GM23338 (cell line): ENCODE measurements around the gene RXRG. TPM values are rescaled to one million over a fixed set of nuclear protein-coding genes. Genes with fewer than 3 reads are reported as not detected.

Source experiments
- ATAC-seq: fragments of 200-7000 bp; cut with Tn5 transposase; 3 replicates; pipeline ENCODE4 v1.9.1; 2020
- DNase-seq: peaks from one replicate; pipeline ENCODE4 v3.0.0-alpha.2; 2015; ENCODE audit warnings: low spot score
- H2AFZ ChIP-seq: fragments of 200-600 bp; sonication (generic); 2 replicates; pipeline ENCODE4 v1.8.0; 2016; ENCODE audit warnings: antibody characterized with exemption, mild to moderate bottlenecking, moderate library complexity
- H3F3A ChIP-seq: fragments of 200-600 bp; sonication (generic); replicated peaks from 2 replicates; pipeline ENCODE4 v1.8.0; 2017; ENCODE audit warnings: antibody characterized with exemption, mixed run types, low read depth
- H3K27ac ChIP-seq: fragments of 200-600 bp; sonication (generic); 2 replicates; pipeline ENCODE4 v1.6.1; 2016; ENCODE audit warnings: low read depth
- H3K27me3 ChIP-seq: fragments of 200-600 bp; sonication (generic); 2 replicates; pipeline ENCODE4 v1.8.0; 2016; ENCODE audit warnings: mild to moderate bottlenecking, mixed run types, moderate library complexity; ENCODE audit not compliant: insufficient read depth
- H3K36me3 ChIP-seq: fragments of 200-600 bp; sonication (generic); 2 replicates; pipeline ENCODE4 v1.8.0; 2016; ENCODE audit warnings: mild to moderate bottlenecking; ENCODE audit not compliant: insufficient read depth
- H3K4me1 ChIP-seq: fragments of 200-600 bp; sonication (generic); 2 replicates; pipeline ENCODE4 v1.8.0; 2016; ENCODE audit warnings: mild to moderate bottlenecking, moderate library complexity; ENCODE audit not compliant: insufficient read depth
- H3K4me2 ChIP-seq: fragments of 200-600 bp; sonication (generic); 2 replicates; pipeline ENCODE4 v1.7.1; 2017; ENCODE audit warnings: mixed run types
- H3K4me3 ChIP-seq: fragments of 200-600 bp; sonication (generic); 2 replicates; pipeline ENCODE4 v1.6.1; 2016; ENCODE audit warnings: mixed run types
- H3K79me2 ChIP-seq: fragments of 200-600 bp; sonication (generic); replicated peaks from 2 replicates; pipeline ENCODE4 v1.8.0; 2017; ENCODE audit warnings: mild to moderate bottlenecking; ENCODE audit not compliant: insufficient read depth
- H3K9me2 ChIP-seq: fragments of 200-600 bp; sonication (generic); 2 replicates; pipeline ENCODE4 v1.8.0; 2017; ENCODE audit not compliant: insufficient read depth
- H4K20me1 ChIP-seq: fragments of 200-600 bp; sonication (generic); replicated peaks from 2 replicates; pipeline ENCODE4 v1.8.0; 2017; ENCODE audit warnings: mild to moderate bottlenecking; ENCODE audit not compliant: insufficient read depth
- H3K27ac Mint-ChIP-seq: 2 replicates; pipeline ENCODE4 v1.8.0; 2020; ENCODE audit warnings: inconsistent platforms, mild to moderate bottlenecking, moderate library complexity, mixed read lengths
- H3K27me3 Mint-ChIP-seq: 3 replicates; pipeline ENCODE4 v1.8.0; 2022; ENCODE audit warnings: low read depth, mild to moderate bottlenecking, moderate library complexity, mixed read lengths, inconsistent platforms; ENCODE audit not compliant: insufficient read depth, poor library complexity
- H3K36me3 Mint-ChIP-seq: 3 replicates; pipeline ENCODE4 v1.8.0; 2021; ENCODE audit warnings: low read depth, mild to moderate bottlenecking, inconsistent platforms, moderate library complexity, mixed read lengths
- H3K4me1 Mint-ChIP-seq: 3 replicates; pipeline ENCODE4 v1.8.0; 2020; ENCODE audit warnings: mild to moderate bottlenecking, inconsistent platforms, mixed read lengths
- H3K4me3 Mint-ChIP-seq: 3 replicates; pipeline ENCODE4 v1.8.0; 2021; ENCODE audit warnings: moderate library complexity, mild to moderate bottlenecking, inconsistent platforms, mixed read lengths
- H3K9me3 Mint-ChIP-seq: 3 replicates; pipeline ENCODE4 v1.8.0; 2020; ENCODE audit warnings: moderate library complexity, mild to moderate bottlenecking, inconsistent platforms, mixed read lengths
- CREB1 ChIP-seq: fragments of 250-450 bp; sonication (Bioruptor Pico); IDR thresholded peaks from 2 replicates; pipeline ENCODE4 v1.5.0; 2020; ENCODE audit warnings: low read depth, mild to moderate bottlenecking, moderate library complexity
- CTCF ChIP-seq, 2 experiments: fragments of 200-600 bp in 1 of 2; sonication (generic) in 1 of 2; conservative IDR thresholded peaks; 2 replicates each; pipeline versions ENCODE4 v1.5.1 to v1.6.1; 2016 to 2017; ENCODE audit warnings: antibody characterized with exemption in 2 of 2, low read depth in 2 of 2, mild to moderate bottlenecking in 2 of 2, moderate library complexity in 1 of 2
- EZH2 ChIP-seq: fragments of 200-600 bp; sonication (generic); IDR thresholded peaks from one replicate; pipeline ENCODE4 v1.8.0; 2017; ENCODE audit warnings: antibody characterized with exemption, mild to moderate bottlenecking, low read depth; ENCODE audit not compliant: unreplicated experiment
- EZH2phosphoT487 ChIP-seq: fragments of 200-600 bp; sonication (generic); IDR thresholded peaks from one replicate; pipeline ENCODE4 v1.8.1; 2018; ENCODE audit warnings: antibody characterized with exemption; ENCODE audit not compliant: unreplicated experiment
- JUNB ChIP-seq: IDR thresholded peaks from one replicate; pipeline ENCODE4 v1.6.1; 2016; ENCODE audit warnings: antibody characterized with exemption; ENCODE audit not compliant: unreplicated experiment
- NANOG ChIP-seq: IDR thresholded peaks from 2 replicates; pipeline ENCODE4 v1.6.1; 2016; ENCODE audit warnings: antibody characterized with exemption, borderline replicate concordance
- POLR2AphosphoS5 ChIP-seq: IDR thresholded peaks from 2 replicates; pipeline ENCODE4 v1.6.1; 2016; ENCODE audit warnings: antibody characterized with exemption, low read depth
- STAT1 ChIP-seq: IDR thresholded peaks from one replicate; pipeline ENCODE4 v1.6.1; 2016; ENCODE audit warnings: antibody characterized with exemption; ENCODE audit not compliant: unreplicated experiment
- ZNF114 ChIP-seq: fragments of 250-450 bp; sonication (Bioruptor Pico); IDR thresholded peaks from 2 replicates; pipeline ENCODE4 v1.5.0; 2020; ENCODE audit warnings: mild to moderate bottlenecking, moderate library complexity
- ZNF331 ChIP-seq: fragments of 250-450 bp; sonication (Bioruptor Pico); IDR thresholded peaks from 2 replicates; pipeline ENCODE4 v1.5.0; 2020; ENCODE audit warnings: low read depth, mild to moderate bottlenecking, moderate library complexity
- polyA plus RNA-seq: library from polyadenylated mRNA; unstranded; fragments of >200 nt; fragmentation: Nextera tagmentation; extraction: Ambion mirVana; gene quantifications from 2 replicates; pipeline ENCODE4 v1.2.1, GENCODE V29; 2016
- total RNA-seq: library from RNA; depleted of rRNA; stranded (reverse); fragments of >200 nt; shearing (Covaris generic); gene quantifications from 2 replicates; pipeline ENCODE4 v1.2.3, GENCODE V29; 2014
- TF ChIP-seq, protein P1 (sequence below): IDR thresholded peaks from 2 replicates; pipeline ENCODE4 v1.6.1; 2016; ENCODE audit warnings: antibody characterized with exemption
- TF ChIP-seq, protein P2 (sequence below): fragments of 250-450 bp; sonication (Bioruptor Pico); IDR thresholded peaks from 2 replicates; pipeline ENCODE4 v1.5.0; 2020; ENCODE audit warnings: mild to moderate bottlenecking, moderate library complexity
- TF ChIP-seq, protein P3 (sequence below): IDR thresholded peaks from one replicate; pipeline ENCODE4 v1.6.1; 2018; ENCODE audit warnings: antibody characterized with exemption; ENCODE audit not compliant: unreplicated experiment

Gene RXRG
- total and polyA plus RNA-seq, 2 experiments from 2014 or later = not detected

DNA sequence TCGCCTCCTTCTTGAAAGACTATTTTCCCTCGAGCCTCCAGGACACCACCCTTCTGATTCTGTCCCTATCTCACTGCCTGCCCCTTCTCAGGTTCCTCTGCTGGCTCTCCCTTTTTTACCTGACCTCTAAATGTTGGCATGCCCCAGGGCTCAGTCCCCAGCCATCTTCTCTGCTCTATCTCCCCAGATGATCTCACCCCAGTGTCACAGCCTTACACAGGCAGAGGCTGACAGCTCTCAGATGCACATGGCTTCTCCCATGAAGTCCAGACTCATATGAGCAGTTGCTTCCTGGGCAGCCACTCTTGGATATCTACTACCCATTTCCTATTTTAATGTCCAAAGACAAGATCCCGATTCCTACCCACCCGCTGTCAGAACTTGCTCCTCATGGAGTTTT lies 37.5 kb downstream of the RXRG start:
- H3K27ac ChIP-seq = no peak overlapping the region
- DNase-seq = no peak
- no peak overlapping the region for H3K4me2 ChIP-seq
- no peak for TF ChIP-seq ZNF114 (CRISPR knock-in tag)
- no peak for TF ChIP-seq JUNB
- no peak for TF ChIP-seq CREB1 (CRISPR knock-in tag)
- no peak for TF ChIP-seq POLR2AphosphoS5
- TF ChIP-seq EZH2 = no peak
- no peak for TF ChIP-seq STAT1
- TF ChIP-seq EZH2phosphoT487 = no peak
- TF ChIP-seq, protein P1, sequence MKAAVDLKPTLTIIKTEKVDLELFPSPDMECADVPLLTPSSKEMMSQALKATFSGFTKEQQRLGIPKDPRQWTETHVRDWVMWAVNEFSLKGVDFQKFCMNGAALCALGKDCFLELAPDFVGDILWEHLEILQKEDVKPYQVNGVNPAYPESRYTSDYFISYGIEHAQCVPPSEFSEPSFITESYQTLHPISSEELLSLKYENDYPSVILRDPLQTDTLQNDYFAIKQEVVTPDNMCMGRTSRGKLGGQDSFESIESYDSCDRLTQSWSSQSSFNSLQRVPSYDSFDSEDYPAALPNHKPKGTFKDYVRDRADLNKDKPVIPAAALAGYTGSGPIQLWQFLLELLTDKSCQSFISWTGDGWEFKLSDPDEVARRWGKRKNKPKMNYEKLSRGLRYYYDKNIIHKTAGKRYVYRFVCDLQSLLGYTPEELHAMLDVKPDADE = no peak
- TF ChIP-seq, protein P2, sequence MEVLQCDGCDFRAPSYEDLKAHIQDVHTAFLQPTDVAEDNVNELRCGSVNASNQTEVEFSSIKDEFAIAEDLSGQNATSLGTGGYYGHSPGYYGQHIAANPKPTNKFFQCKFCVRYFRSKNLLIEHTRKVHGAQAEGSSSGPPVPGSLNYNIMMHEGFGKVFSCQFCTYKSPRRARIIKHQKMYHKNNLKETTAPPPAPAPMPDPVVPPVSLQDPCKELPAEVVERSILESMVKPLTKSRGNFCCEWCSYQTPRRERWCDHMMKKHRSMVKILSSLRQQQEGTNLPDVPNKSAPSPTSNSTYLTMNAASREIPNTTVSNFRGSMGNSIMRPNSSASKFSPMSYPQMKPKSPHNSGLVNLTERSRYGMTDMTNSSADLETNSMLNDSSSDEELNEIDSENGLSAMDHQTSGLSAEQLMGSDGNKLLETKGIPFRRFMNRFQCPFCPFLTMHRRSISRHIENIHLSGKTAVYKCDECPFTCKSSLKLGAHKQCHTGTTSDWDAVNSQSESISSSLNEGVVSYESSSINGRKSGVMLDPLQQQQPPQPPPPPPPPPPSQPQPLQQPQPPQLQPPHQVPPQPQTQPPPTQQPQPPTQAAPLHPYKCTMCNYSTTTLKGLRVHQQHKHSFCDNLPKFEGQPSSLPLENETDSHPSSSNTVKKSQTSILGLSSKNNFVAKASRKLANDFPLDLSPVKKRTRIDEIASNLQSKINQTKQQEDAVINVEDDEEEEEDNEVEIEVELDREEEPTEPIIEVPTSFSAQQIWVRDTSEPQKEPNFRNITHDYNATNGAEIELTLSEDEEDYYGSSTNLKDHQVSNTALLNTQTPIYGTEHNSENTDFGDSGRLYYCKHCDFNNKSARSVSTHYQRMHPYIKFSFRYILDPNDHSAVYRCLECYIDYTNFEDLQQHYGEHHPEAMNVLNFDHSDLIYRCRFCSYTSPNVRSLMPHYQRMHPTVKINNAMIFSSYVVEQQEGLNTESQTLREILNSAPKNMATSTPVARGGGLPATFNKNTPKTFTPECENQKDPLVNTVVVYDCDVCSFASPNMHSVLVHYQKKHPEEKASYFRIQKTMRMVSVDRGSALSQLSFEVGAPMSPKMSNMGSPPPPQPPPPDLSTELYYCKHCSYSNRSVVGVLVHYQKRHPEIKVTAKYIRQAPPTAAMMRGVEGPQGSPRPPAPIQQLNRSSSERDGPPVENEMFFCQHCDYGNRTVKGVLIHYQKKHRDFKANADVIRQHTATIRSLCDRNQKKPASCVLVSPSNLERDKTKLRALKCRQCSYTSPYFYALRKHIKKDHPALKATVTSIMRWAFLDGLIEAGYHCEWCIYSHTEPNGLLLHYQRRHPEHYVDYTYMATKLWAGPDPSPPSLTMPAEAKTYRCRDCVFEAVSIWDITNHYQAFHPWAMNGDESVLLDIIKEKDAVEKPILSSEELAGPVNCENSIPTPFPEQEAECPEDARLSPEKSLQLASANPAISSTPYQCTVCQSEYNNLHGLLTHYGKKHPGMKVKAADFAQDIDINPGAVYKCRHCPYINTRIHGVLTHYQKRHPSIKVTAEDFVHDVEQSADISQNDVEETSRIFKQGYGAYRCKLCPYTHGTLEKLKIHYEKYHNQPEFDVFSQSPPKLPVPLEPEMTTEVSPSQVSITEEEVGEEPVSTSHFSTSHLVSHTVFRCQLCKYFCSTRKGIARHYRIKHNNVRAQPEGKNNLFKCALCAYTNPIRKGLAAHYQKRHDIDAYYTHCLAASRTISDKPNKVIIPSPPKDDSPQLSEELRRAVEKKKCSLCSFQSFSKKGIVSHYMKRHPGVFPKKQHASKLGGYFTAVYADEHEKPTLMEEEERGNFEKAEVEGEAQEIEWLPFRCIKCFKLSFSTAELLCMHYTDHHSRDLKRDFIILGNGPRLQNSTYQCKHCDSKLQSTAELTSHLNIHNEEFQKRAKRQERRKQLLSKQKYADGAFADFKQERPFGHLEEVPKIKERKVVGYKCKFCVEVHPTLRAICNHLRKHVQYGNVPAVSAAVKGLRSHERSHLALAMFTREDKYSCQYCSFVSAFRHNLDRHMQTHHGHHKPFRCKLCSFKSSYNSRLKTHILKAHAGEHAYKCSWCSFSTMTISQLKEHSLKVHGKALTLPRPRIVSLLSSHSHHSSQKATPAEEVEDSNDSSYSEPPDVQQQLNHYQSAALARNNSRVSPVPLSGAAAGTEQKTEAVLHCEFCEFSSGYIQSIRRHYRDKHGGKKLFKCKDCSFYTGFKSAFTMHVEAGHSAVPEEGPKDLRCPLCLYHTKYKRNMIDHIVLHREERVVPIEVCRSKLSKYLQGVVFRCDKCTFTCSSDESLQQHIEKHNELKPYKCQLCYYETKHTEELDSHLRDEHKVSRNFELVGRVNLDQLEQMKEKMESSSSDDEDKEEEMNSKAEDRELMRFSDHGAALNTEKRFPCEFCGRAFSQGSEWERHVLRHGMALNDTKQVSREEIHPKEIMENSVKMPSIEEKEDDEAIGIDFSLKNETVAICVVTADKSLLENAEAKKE (CRISPR knock-in tag) = no peak
- TF ChIP-seq, protein P3, sequence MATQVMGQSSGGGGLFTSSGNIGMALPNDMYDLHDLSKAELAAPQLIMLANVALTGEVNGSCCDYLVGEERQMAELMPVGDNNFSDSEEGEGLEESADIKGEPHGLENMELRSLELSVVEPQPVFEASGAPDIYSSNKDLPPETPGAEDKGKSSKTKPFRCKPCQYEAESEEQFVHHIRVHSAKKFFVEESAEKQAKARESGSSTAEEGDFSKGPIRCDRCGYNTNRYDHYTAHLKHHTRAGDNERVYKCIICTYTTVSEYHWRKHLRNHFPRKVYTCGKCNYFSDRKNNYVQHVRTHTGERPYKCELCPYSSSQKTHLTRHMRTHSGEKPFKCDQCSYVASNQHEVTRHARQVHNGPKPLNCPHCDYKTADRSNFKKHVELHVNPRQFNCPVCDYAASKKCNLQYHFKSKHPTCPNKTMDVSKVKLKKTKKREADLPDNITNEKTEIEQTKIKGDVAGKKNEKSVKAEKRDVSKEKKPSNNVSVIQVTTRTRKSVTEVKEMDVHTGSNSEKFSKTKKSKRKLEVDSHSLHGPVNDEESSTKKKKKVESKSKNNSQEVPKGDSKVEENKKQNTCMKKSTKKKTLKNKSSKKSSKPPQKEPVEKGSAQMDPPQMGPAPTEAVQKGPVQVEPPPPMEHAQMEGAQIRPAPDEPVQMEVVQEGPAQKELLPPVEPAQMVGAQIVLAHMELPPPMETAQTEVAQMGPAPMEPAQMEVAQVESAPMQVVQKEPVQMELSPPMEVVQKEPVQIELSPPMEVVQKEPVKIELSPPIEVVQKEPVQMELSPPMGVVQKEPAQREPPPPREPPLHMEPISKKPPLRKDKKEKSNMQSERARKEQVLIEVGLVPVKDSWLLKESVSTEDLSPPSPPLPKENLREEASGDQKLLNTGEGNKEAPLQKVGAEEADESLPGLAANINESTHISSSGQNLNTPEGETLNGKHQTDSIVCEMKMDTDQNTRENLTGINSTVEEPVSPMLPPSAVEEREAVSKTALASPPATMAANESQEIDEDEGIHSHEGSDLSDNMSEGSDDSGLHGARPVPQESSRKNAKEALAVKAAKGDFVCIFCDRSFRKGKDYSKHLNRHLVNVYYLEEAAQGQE = no peak
- no peak for TF ChIP-seq CTCF (conservative IDR thresholded peaks at IDR 0.05; ENCODE audit: low read depth in 2 of 2)
- TF ChIP-seq NANOG = no peak
- TF ChIP-seq ZNF331 (CRISPR knock-in tag) = no peak
- H3K4me3 Mint-ChIP-seq = no peak overlapping the region
- no peaks in the 10 kb centered on the region for H4K20me1 ChIP-seq
- no peaks in the 10 kb centered on the region for H3K4me1 Mint-ChIP-seq
- no peaks in the 10 kb centered on the region for H3K9me2 ChIP-seq
- no peaks in the 10 kb centered on the region for H3F3A ChIP-seq
- no peaks in the 10 kb centered on the region for H3K36me3 Mint-ChIP-seq
- no peaks in the 10 kb centered on the region for H3K27me3 Mint-ChIP-seq
- no peak for ATAC-seq
- H3K27ac Mint-ChIP-seq = no peak overlapping the region
- H3K9me3 Mint-ChIP-seq = no peaks in the 10 kb centered on the region
- no peak overlapping the region for H3K4me3 ChIP-seq
- no peaks in the 10 kb centered on the region for H3K79me2 ChIP-seq
- no peaks in the 10 kb centered on the region for H3K4me1 ChIP-seq
- no peaks in the 10 kb centered on the region for H3K27me3 ChIP-seq
- H3K36me3 ChIP-seq = no peaks in the 10 kb centered on the region
- no peak overlapping the region for H2AFZ ChIP-seq
